ENCODE measurements around the gene MBNL2. TPM values are rescaled to one million over a fixed set of nuclear protein-coding genes. Genes with fewer than 3 reads are reported as not detected.

The MBNL2 gene
- total and polyA plus RNA-seq, 2 experiments from 2014 or later = 0.55 to 3.2 TPM

- no peaks in the 10 kb centered on the region for H3K9me3 Mint-ChIP-seq
- TF ChIP-seq STAT1 (IDR thresholded peaks at IDR 0.05; ENCODE audit: unreplicated experiment) (no peak), POLR2AphosphoS5 (IDR thresholded peaks at IDR 0.05; ENCODE audit: low read depth) (no peak), CTCF (conservative IDR thresholded peaks at IDR 0.05; ENCODE audit: low read depth in 2 of 2) (no peak), EZH2phosphoT487 (IDR thresholded peaks at IDR 0.05; ENCODE audit: unreplicated experiment) (no peak), REST (IDR thresholded peaks at IDR 0.05; ENCODE audit: unreplicated experiment) (no peak), JUNB (IDR thresholded peaks at IDR 0.05; ENCODE audit: unreplicated experiment) (no peak), ZNF331 (CRISPR knock-in tag; IDR thresholded peaks at IDR 0.05; ENCODE audit: low read depth) (no peak), NANOG (IDR thresholded peaks at IDR 0.05; ENCODE audit: borderline replicate concordance) (no peak), ZNF114 (CRISPR knock-in tag; IDR thresholded peaks at IDR 0.05) (no peak), EZH2 (IDR thresholded peaks at IDR 0.05; ENCODE audit: low read depth, unreplicated experiment) (no peak), CREB1 (CRISPR knock-in tag; IDR thresholded peaks at IDR 0.05; ENCODE audit: low read depth) (no peak), ZNF462 (CRISPR knock-in tag; IDR thresholded peaks at IDR 0.05) (no peak), ETS1 (IDR thresholded peaks at IDR 0.05) (no peak)
- ATAC-seq = no peak
These were observed 62.4 kb downstream of the MBNL2 start for GRCh38 chr13:97284558-97284957.

More at GRCh38 chr13:97284558-97284957, 62.4 kb downstream of the MBNL2 start:
- Mint-ChIP-seq H3K27ac (no peak overlapping the region), H3K27me3 (ENCODE audit: insufficient read depth, low read depth, poor library complexity) (no peaks in the 10 kb centered on the region), H3K4me1 (peaks cover 5% of the 10 kb centered on the region), H3K36me3 (ENCODE audit: low read depth) (no peaks in the 10 kb centered on the region), H3K4me3 (no peak overlapping the region)
- Histone ChIP-seq H3K4me2 (no peak overlapping the region), H3F3A (replicated peaks; ENCODE audit: low read depth) (no peaks in the 10 kb centered on the region), H3K27ac (ENCODE audit: low read depth) (no peak overlapping the region), H3K9me2 (ENCODE audit: insufficient read depth) (no peaks in the 10 kb centered on the region; the same call in 1 of the 2 replicates), H4K20me1 (replicated peaks; ENCODE audit: insufficient read depth) (no peaks in the 10 kb centered on the region), H3K36me3 (ENCODE audit: insufficient read depth) (no peaks in the 10 kb centered on the region), H3K4me3 (no peak overlapping the region), H3K27me3 (ENCODE audit: insufficient read depth) (no peaks in the 10 kb centered on the region), H3K4me1 (ENCODE audit: insufficient read depth) (no peaks in the 10 kb centered on the region), H2AFZ (no peak overlapping the region), H3K79me2 (replicated peaks; ENCODE audit: insufficient read depth) (no peaks in the 10 kb centered on the region)
- no peak for DNase-seq (ENCODE audit: low spot score)
